Smooth muscle cell (in vitro differentiated cells): Measurements from ENCODE around the gene CYP2A13. TPM values are rescaled to one million over a fixed set of nuclear protein-coding genes. Genes with fewer than 3 reads are reported as not detected.
"Not testable (repeated sequence)": the region's sequence is repeated elsewhere in the genome, so short reads cannot be mapped to it uniquely, and the experiment has no call there.

Source experiments
- DNase-seq: peaks from one replicate; lab custom pipeline; 2025; ENCODE audit not compliant: unreplicated experiment; lab: John Stamatoyannopoulos, UW
- H2AFZ ChIP-seq: fragments of 200-600 bp; sonication (generic); 2 replicates; pipeline ENCODE4 v1.6.0; 2016; ENCODE audit warnings: antibody characterized with exemption, low read depth, mild to moderate bottlenecking
- H3F3A ChIP-seq: fragments of 200-600 bp; sonication (generic); 2 replicates; pipeline ENCODE4 v1.6.0; 2017; ENCODE audit warnings: antibody characterized with exemption, low read depth
- H3K27ac ChIP-seq: fragments of 200-600 bp; sonication (generic); 2 replicates; pipeline ENCODE4 v1.5.1; 2016; ENCODE audit warnings: low read depth, mild to moderate bottlenecking
- H3K27me3 ChIP-seq: fragments of 200-600 bp; sonication (generic); 2 replicates; pipeline ENCODE4 v1.6.1; 2016; ENCODE audit warnings: low read depth, mild to moderate bottlenecking
- H3K36me3 ChIP-seq: fragments of 200-600 bp; sonication (generic); 2 replicates; pipeline ENCODE4 v1.5.1; 2016; ENCODE audit warnings: low read depth
- H3K4me1 ChIP-seq: fragments of 200-600 bp; sonication (generic); 2 replicates; pipeline ENCODE4 v1.5.1; 2016; ENCODE audit warnings: low read depth
- H3K4me2 ChIP-seq: fragments of 200-600 bp; sonication (generic); 2 replicates; pipeline ENCODE4 v1.6.0; 2016; ENCODE audit warnings: mild to moderate bottlenecking
- H3K4me3 ChIP-seq: fragments of 200-600 bp; sonication (generic); 2 replicates; pipeline ENCODE4 v1.5.1; 2016; ENCODE audit warnings: mild to moderate bottlenecking
- H3K79me2 ChIP-seq: fragments of 200-600 bp; sonication (generic); 2 replicates; pipeline ENCODE4 v1.6.0; 2016; ENCODE audit warnings: low read depth, mild to moderate bottlenecking
- H3K9ac ChIP-seq: fragments of 200-600 bp; sonication (generic); 2 replicates; pipeline ENCODE4 v1.6.0; 2016; ENCODE audit warnings: low read depth
- H3K9me3 ChIP-seq: fragments of 200-600 bp; sonication (generic); replicated peaks from 2 replicates; pipeline ENCODE4 v1.5.1; 2016; ENCODE audit warnings: low read depth
- H4K20me1 ChIP-seq: fragments of 200-600 bp; sonication (generic); 2 replicates; pipeline ENCODE4 v1.6.0; 2016; ENCODE audit warnings: low read depth
- WGBS: methylation state at CpG from one replicate; pipeline ENCODE4 v1.1.7; 2016; ENCODE audit warnings: low lambda C conversion rate; 5-methylcytosine and 5-hydroxymethylcytosine counted together
- polyA plus RNA-seq: library from polyadenylated mRNA; unstranded; fragments of >200 nt; fragmentation: Nextera tagmentation; extraction: Ambion mirVana; gene quantifications from 2 replicates; pipeline ENCODE4 v1.2.1, GENCODE V29; 2016
- total RNA-seq: library from RNA; depleted of rRNA; stranded (reverse); fragments of >200 nt; gene quantifications from 2 replicates; pipeline ENCODE4 v1.2.3, GENCODE V29; 2014
- TF ChIP-seq, protein P1 (sequence below): fragments of 200-600 bp; sonication (generic); IDR thresholded peaks from 2 replicates; pipeline ENCODE4 v1.5.1; 2017; ENCODE audit warnings: borderline replicate concordance, mild to moderate bottlenecking, antibody characterized with exemption; ENCODE audit not compliant: insufficient read depth, poor library complexity, severe bottlenecking

CYP2A13 gene
- total and polyA plus RNA-seq, 2 experiments from 2014 or later: not detected

DNA sequence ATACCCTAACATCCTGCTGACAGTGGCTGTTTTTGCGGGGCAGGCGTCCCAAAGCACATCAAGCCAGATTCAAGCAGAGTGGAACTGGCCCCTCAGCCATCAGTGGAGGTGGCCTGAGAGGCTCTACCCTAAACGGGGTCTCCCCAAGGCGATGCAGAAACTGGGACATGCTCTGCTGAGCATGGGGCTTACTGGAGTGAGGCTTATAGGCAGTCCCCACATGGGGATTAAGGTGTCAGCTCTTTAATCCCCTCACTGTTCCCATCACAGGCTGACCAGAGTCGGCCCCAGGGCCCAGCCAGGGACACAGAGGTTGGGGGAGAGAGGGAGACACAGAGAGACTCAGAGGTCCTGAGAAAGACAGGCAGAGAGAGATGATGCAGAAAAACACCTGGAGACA, 42.9 kb downstream of the CYP2A13 start:
- no peaks in the 10 kb centered on the region for H3F3A ChIP-seq
- TF ChIP-seq, protein P1, sequence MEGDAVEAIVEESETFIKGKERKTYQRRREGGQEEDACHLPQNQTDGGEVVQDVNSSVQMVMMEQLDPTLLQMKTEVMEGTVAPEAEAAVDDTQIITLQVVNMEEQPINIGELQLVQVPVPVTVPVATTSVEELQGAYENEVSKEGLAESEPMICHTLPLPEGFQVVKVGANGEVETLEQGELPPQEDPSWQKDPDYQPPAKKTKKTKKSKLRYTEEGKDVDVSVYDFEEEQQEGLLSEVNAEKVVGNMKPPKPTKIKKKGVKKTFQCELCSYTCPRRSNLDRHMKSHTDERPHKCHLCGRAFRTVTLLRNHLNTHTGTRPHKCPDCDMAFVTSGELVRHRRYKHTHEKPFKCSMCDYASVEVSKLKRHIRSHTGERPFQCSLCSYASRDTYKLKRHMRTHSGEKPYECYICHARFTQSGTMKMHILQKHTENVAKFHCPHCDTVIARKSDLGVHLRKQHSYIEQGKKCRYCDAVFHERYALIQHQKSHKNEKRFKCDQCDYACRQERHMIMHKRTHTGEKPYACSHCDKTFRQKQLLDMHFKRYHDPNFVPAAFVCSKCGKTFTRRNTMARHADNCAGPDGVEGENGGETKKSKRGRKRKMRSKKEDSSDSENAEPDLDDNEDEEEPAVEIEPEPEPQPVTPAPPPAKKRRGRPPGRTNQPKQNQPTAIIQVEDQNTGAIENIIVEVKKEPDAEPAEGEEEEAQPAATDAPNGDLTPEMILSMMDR: no peak
- 80% methylated on average over 5 of the region's 5 CpGs for WGBS
- H2AFZ ChIP-seq: no peak overlapping the region
- H3K4me1 ChIP-seq: no peaks in the 10 kb centered on the region
- H4K20me1 ChIP-seq: no peaks in the 10 kb centered on the region
- H3K9me3 ChIP-seq: no peaks in the 10 kb centered on the region
- H3K79me2 ChIP-seq: no peaks in the 10 kb centered on the region
- no peak overlapping the region for H3K9ac ChIP-seq
- H3K4me3 ChIP-seq: no peak overlapping the region
- H3K27ac ChIP-seq: no peak overlapping the region
- H3K4me2 ChIP-seq: no peak overlapping the region
- H3K36me3 ChIP-seq: no peaks in the 10 kb centered on the region
- no peaks in the 10 kb centered on the region for H3K27me3 ChIP-seq
- DNase-seq: no peak

DNA sequence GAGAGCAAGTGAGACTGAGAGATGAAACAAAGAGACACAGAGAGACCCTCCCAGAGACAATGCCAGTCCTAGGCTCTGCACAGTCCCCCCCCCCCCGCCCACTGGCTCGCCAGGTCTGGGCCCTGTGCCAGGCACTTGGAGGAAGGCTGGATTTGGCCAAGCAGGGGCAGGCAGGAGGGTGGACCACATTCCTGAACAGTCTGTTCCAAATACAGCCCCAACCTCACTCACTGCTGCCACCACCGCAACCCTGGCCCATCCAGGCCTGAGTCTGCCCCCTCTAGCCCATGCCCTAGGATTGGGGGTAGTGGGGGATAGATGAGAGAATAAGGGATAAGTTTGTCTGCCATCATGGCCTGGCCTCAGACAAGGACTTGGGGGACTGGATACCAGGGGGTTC, 45.0 kb downstream of the CYP2A13 start:
- WGBS: 87% methylated on average over 2 of the region's 3 CpGs
- H2AFZ ChIP-seq: no peak overlapping the region
- no peak for DNase-seq
- H3F3A ChIP-seq: no peaks in the 10 kb centered on the region
- no peak overlapping the region for H3K4me2 ChIP-seq
- H3K4me1 ChIP-seq: no peaks in the 10 kb centered on the region
- no peaks in the 10 kb centered on the region for H3K36me3 ChIP-seq
- H3K9me3 ChIP-seq: no peaks in the 10 kb centered on the region
- no peak overlapping the region for H3K9ac ChIP-seq
- no peak overlapping the region for H3K27ac ChIP-seq
- TF ChIP-seq, protein P1: no peak
- H3K4me3 ChIP-seq: no peak overlapping the region
- no peaks in the 10 kb centered on the region for H4K20me1 ChIP-seq
- no peaks in the 10 kb centered on the region for H3K79me2 ChIP-seq
- H3K27me3 ChIP-seq: no peaks in the 10 kb centered on the region

DNA sequence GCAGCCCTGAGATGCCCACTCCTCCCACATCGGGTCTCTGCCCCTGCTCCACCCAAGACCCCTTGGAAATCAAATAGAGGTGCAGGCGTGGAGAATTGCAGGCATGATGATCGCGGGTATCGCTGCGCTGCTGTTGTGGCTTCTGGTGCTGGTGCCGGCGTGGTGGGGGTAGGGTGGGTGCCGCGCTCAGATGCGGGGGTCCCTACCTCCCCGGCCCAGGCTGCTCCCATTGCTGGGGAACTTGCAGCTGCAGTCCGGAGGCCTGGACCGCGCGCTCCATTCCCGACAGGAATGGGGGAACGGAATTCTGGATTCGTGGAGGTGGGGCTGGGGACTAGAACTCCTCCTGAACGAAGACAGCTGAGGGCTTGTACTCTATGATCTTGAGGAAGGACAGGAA, 46.4 kb downstream of the CYP2A13 start:
- TF ChIP-seq, protein P1: no peak
- Histone ChIP-seq H3K36me3 (no peaks in the 10 kb centered on the region), H3K79me2 (no peaks in the 10 kb centered on the region)

DNA sequence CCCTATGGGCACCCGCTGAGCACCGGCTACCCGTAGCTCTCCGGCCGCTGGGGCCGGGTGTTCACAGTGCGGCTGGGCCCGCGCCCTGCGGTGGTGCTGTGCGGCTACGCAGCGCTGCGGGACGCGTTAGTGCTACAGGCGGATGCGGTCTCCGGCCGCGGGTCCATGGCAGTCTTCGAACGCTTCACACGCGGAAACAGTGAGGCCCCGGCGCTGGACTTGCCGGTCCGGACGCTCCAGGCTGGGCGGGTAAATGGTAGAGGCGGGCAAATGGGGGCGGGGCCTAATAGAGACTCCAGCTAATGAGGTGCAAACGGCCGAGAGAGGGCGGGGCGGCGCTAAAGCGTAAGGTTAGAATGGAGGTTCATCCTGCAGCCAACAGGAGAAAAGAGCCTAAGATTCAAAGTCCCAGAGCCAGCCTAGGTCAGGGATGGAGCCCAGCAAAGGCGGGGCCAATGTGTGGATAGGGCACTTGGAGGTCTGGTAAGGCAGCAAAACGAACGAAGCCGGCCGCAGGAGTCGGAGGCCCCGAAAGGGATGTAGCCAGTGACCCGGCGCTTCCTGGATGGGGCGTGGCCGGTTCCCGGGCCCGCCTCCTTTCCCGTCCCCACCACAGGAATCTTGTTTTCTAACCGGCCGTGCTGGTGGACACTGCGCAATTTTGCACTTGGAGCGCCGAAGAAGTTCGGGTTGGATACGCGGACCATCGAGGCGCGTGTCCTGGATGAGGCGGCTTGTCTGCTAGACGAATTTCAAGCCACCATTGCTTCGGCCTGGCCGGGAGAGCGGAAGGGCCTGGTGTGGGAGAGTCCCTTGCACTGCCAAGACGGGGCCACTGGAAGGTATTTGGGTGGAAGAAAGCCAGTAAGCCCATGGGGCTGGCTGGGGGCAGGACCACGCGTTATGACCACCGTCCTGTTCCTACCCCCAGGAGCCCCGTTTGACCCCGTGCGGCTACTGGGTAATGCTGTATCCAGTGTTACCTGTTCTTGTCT, 47.4 kb downstream of the CYP2A13 start:
- peak; percentile 22 for DNase-seq
- peak overlapping the region; percentile 59 for H3K4me3 ChIP-seq

More for the DNA sequence above, 46.4 kb downstream of the CYP2A13 start:
- Histone ChIP-seq H3K4me3 (no peak overlapping the region), H3K4me2 (no peak overlapping the region), H3K9me3 (no peaks in the 10 kb centered on the region), H3K27me3 (no peaks in the 10 kb centered on the region), H2AFZ (no peak overlapping the region), H3F3A (no peaks in the 10 kb centered on the region), H4K20me1 (no peaks in the 10 kb centered on the region), H3K9ac (no peak overlapping the region), H3K27ac (no peak overlapping the region), H3K4me1 (no peaks in the 10 kb centered on the region)
- WGBS: 90% methylated on average over 20 of the region's 20 CpGs
- DNase-seq: no peak

More for the DNA sequence above, 47.4 kb downstream of the CYP2A13 start:
- Histone ChIP-seq H2AFZ (peak overlapping the region; percentile 79), H3K4me2 (peak overlapping the region; percentile 85)
- 15% methylated on average over 63 of the region's 76 CpGs for WGBS
- H3K27me3 ChIP-seq, H3K9me3 ChIP-seq, H3K36me3 ChIP-seq, H4K20me1 ChIP-seq, H3K9ac ChIP-seq, H3K4me1 ChIP-seq, H3K27ac ChIP-seq, H3F3A ChIP-seq, H3K79me2 ChIP-seq: not testable (repeated sequence)
